Ovary (tissue), 9 donors: ENCODE measurements around the gene PYY. TPM values are rescaled to one million over a fixed set of nuclear protein-coding genes. Genes with fewer than 3 reads are reported as not detected.

ENCODE experiments used
- DNase-seq, 5 donors: peaks; one replicate each; pipeline ENCODE4 v3.0.0-alpha.2; 2019 to 2020
- H3K27ac ChIP-seq, 2 donors: fragments of 200-600 bp; one replicate each; pipeline versions ENCODE4 v1.5.1 to v1.8.0; 2019 to 2022
- H3K27me3 ChIP-seq: fragments of 200-600 bp; one replicate; pipeline ENCODE4 v1.8.0; 2022
- H3K36me3 ChIP-seq: fragments of 200-600 bp; sonication (generic); one replicate; pipeline ENCODE4 v1.5.1; 2019
- H3K4me1 ChIP-seq: one replicate; pipeline ENCODE4 v1.8.1; 2013; ENCODE audit warnings: mild to moderate bottlenecking, moderate library complexity; ENCODE audit not compliant: insufficient read depth
- H3K4me3 ChIP-seq: fragments of 200-600 bp; sonication (generic); one replicate; pipeline ENCODE4 v1.5.1; 2017
- H3K9me3 ChIP-seq, 2 donors: fragments of 200-600 bp in 1 of 2; sonication (generic) in 1 of 2; one replicate each; pipeline versions ENCODE4 v1.5.1 to v1.8.1; 2013 to 2019; ENCODE audit warnings: mild to moderate bottlenecking in 1 of 2, moderate library complexity in 1 of 2
- EP300 ChIP-seq: sonication (generic); formaldehyde crosslinking; IDR thresholded peaks from one replicate; pipeline ENCODE4 v1.6.1; 2017; ENCODE audit warnings: antibody characterized with exemption
- POLR2A ChIP-seq: fragments of 450-650 bp; IDR thresholded peaks from one replicate; pipeline ENCODE4 v1.6.1; 2017; ENCODE audit warnings: antibody characterized with exemption, mild to moderate bottlenecking, moderate library complexity
- WGBS, 3 donors: extraction: QIAGEN DNeasy Blood & Tissue Kit in 1 of 3; methylation state at CpG; one replicate each; pipeline versions ENCODE4 v1.1.5 to v1.1.7; 2013 to 2017; 5-methylcytosine and 5-hydroxymethylcytosine counted together
- intact Hi-C, 4 donors: fragments of 100-400 bp; cut with DNase I; formaldehyde crosslinking; loops; one replicate each; pipeline versions ENCODE4 v1.11.0 to v1.15.1; 2022 to 2023
- polyA plus RNA-seq, 2 donors: library from polyadenylated mRNA; stranded (reverse); fragments of 200-250 nt in 1 of 2; fragments of 350-450 nt in 1 of 2; fragmentation: Illumina TruSeq in 1 of 2; extraction: RNeasy Lipid Tissue Mini Kit (QIAGEN cat#74804) in 1 of 2; gene quantifications; one replicate each; pipeline ENCODE4 v1.2.3, GENCODE V29; 2013 to 2014
- total RNA-seq, 7 donors: library from RNA; depleted of rRNA in 2 of 7; stranded (reverse); fragments of >200 nt in 2 of 7; fragmentation: NEBNext Ultra II Directional in 3 of 7; extraction: Animal tissue kit (Norgen Biotek cat#: 25700) in 3 of 7; gene quantifications; one replicate each; pipeline versions ENCODE4 v1.1.0 to v1.2.4, GENCODE V29; 2016 to 2023
- TF ChIP-seq, protein P1 (sequence below), 3 donors: fragments of 450-650 bp in 2 of 3; fragments of 200-600 bp in 1 of 3; IDR thresholded peaks; one replicate each; pipeline versions ENCODE4 v1.5.1 to v1.8.0; 2016 to 2022; ENCODE audit warnings: antibody characterized with exemption in 3 of 3, mild to moderate bottlenecking in 1 of 3
- donor health status: DM: no; HTN: no; CAD: no; lungs with moderate emphysema.
- donor health status: DM: no; HTN: no; CAD: no.
- donor health status: Bipolar disorder and iron deficiency.
- donor health status: DM: yes; HTN: yes; CAD: no.
- donor health status: DM: no; HTN: no; CAD: no.
- donor health status: DM: yes; HTN: yes; CAD: no.

Gene PYY
- total and polyA plus RNA-seq, 9 donors: 0.18 to 1.1 (median 0.69) TPM; not detected in 6

DNA sequence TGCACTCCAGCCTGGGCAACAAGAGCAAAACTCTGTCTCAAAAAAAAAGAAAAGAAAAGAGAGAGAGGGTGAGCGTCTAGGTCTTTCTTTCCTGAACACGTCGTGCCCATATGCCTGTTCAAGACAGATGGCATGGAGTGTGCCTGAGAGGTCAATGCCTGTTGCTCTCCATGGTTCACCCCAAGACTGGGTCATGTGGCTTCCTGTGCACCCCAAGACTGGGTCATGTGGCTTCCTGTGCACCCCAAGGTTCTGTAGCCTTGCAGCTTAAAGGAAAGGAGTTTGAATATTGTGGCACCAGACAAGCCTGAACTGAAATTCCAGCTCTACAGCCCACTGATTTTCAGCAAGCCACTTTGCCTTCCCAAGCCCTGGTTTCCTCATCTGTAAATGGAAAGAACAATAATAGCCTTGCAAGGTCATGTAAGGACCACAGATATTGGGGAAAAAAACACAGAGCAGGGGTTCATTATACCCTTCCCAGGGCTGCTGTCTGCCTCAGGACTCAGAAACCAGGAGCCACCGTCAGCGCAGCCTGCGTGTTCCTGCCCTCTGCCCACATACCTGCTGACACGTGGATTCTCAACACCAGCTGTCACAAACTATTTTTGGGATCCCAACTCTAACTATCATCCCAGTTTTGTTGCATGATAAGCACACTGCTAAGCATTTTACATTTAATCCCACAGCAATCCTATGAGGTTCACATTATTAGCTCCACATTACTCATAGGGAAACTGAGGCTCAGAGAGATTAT lies 32.7 kb upstream of the PYY start:
- WGBS, 3 donors: 77 to 84% (median 79%) methylated on average over 7 of the region's 7 CpGs
- DNase-seq: no peak
- intact Hi-C loops: no loop called here
- TF ChIP-seq, protein P1, sequence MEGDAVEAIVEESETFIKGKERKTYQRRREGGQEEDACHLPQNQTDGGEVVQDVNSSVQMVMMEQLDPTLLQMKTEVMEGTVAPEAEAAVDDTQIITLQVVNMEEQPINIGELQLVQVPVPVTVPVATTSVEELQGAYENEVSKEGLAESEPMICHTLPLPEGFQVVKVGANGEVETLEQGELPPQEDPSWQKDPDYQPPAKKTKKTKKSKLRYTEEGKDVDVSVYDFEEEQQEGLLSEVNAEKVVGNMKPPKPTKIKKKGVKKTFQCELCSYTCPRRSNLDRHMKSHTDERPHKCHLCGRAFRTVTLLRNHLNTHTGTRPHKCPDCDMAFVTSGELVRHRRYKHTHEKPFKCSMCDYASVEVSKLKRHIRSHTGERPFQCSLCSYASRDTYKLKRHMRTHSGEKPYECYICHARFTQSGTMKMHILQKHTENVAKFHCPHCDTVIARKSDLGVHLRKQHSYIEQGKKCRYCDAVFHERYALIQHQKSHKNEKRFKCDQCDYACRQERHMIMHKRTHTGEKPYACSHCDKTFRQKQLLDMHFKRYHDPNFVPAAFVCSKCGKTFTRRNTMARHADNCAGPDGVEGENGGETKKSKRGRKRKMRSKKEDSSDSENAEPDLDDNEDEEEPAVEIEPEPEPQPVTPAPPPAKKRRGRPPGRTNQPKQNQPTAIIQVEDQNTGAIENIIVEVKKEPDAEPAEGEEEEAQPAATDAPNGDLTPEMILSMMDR (IDR thresholded peaks at IDR 0.05): no peak
- TF ChIP-seq EP300 (no peak), POLR2A (no peak)
- no peak overlapping the region for H3K27ac ChIP-seq
- no peaks in the 10 kb centered on the region for H3K36me3 ChIP-seq
- H3K4me3 ChIP-seq: no peak overlapping the region
- H3K27me3 ChIP-seq: no peaks in the 10 kb centered on the region
- H3K9me3 ChIP-seq: no peaks in the 10 kb centered on the region
- H3K4me1 ChIP-seq: peaks cover 2% of the 10 kb centered on the region

DNA sequence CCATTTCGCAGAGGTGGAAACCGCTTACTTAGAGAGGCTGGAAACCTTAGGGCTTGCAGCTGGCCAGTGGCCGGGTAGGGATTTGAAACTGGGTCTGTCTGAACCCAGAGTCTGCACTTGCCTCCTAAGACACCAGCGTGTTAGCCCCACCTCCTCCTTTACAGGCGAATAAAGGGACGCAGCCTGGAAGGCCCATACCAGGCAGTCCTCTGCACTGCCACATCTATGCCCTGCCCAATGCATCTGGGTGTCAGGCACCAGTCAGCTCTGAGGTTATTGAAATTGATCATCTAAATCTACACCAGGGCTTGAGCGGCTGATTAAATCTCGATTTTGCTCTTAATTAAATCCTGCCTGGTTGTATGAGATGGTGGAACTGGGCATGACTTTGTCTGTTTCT lies 30.8 kb upstream of the PYY start:
- intact Hi-C loops: no loop called here
- no peaks in the 10 kb centered on the region for H3K36me3 ChIP-seq
- H3K4me1 ChIP-seq: peaks cover 2% of the 10 kb centered on the region
- no peaks in the 10 kb centered on the region for H3K27me3 ChIP-seq
- no peaks in the 10 kb centered on the region for H3K9me3 ChIP-seq
- H3K27ac ChIP-seq: no peak overlapping the region
- 73 to 80% (median 74%) methylated on average over 8 of the region's 8 CpGs for WGBS, 3 donors
- DNase-seq: no peak
- TF ChIP-seq, protein P1 (IDR thresholded peaks at IDR 0.05): no peak
- TF ChIP-seq EP300 (no peak), POLR2A (no peak)
- H3K4me3 ChIP-seq: no peak overlapping the region

DNA sequence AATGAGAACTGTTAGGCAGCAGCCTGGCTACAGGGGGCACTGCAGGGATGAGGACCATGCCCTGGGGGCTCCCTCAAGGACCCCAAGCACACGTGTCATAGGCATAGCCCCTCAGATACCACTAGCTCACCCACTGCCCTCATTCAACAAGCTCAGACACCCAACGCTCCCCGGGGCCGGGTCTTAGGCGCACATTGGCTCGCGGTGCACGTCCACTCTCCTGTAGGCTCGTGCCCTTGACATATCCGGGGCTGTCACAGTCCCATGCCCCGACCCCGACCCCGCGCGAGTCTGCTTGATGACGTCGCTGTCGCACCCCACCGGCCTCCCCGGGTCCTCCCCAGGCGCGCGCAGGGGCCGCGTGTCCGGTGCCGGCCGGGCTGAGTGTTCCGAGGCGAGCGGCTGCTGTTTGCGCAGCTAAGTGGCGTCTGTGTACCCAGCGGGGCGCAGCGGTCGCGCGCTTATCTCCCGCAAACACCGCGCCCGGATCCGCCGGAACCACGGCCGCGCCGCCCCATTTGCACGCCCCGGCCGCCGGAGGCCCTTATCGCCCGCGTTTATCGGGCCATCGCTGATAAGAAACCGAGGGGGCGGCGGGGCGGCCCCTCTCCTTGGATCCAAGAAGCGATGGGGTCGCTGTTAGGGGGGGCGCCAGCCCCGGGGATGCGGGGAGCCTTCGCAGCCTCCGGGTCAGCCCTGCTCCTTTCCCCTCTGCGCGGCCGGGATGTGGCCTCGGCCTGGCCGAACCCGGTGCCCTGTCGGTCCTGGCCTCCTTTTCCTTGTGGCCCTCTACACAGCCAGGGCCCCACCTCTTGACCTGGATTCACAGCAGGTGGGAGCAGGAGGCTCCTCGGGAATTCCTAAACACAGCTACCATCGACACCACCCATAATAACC lies 30.0 kb upstream of the PYY start:
- H3K4me1 ChIP-seq: peaks cover 2% of the 10 kb centered on the region
- H3K36me3 ChIP-seq: no peaks in the 10 kb centered on the region
- DNase-seq: no peak
- no peaks in the 10 kb centered on the region for H3K9me3 ChIP-seq
- H3K27ac ChIP-seq: no peak overlapping the region
- TF ChIP-seq, protein P1 (IDR thresholded peaks at IDR 0.05): no peak
- no peak for TF ChIP-seq EP300
- TF ChIP-seq POLR2A: no peak
- H3K27me3 ChIP-seq: no peaks in the 10 kb centered on the region
- intact Hi-C loops: no loop called here
- no peak overlapping the region for H3K4me3 ChIP-seq
- 1 to 3% (median 2%) methylated on average over 66 to 78 of the region's 78 CpGs for WGBS, 3 donors

DNA sequence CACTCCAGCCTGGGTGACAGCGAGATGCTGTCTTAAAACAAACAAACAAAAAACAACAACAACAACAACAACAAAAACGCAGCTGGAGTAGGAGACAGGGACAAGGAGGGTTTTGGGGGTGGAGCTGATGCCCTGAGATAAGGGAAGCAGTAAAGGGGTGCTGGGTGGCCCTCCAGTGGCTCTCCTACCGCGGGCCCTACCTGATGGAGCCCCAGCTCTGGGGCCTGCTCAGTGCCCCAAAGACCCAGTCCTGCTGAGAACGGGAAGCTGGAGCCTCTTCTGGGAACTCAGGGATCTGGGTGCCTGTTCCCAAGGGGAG lies 29.4 kb upstream of the PYY start:
- TF ChIP-seq EP300: no peak
- no peak for TF ChIP-seq POLR2A
- TF ChIP-seq, protein P1 (IDR thresholded peaks at IDR 0.05): no peak
- no peaks in the 10 kb centered on the region for H3K27me3 ChIP-seq
- H3K27ac ChIP-seq: no peak overlapping the region
- H3K4me1 ChIP-seq: peaks cover 2% of the 10 kb centered on the region
- no peaks in the 10 kb centered on the region for H3K36me3 ChIP-seq
- H3K9me3 ChIP-seq: no peaks in the 10 kb centered on the region
- intact Hi-C loops: no loop called here
- 17 to 22% (median 20%) methylated on average over 5 of the region's 5 CpGs for WGBS, 3 donors
- no peak overlapping the region for H3K4me3 ChIP-seq
- no peak for DNase-seq
